Right lung (tissue), 10 donors: ENCODE measurements around the gene GJA9. TPM values are rescaled to one million over a fixed set of nuclear protein-coding genes. Genes with fewer than 3 reads are reported as not detected.
"Not testable (repeated sequence)": the region's sequence is repeated elsewhere in the genome, so short reads cannot be mapped to it uniquely, and the experiment has no call there.

Experiments
- DNase-seq, 2 donors: peaks; one replicate each; pipeline ENCODE4 v3.0.0-alpha.2; 2013
- long read RNA-seq, 8 donors: transcript quantifications; one replicate each; lab custom pipeline, GENCODE V29; 2026
- polyA plus RNA-seq, 5 donors: library from polyadenylated mRNA; unstranded; fragments of 120-200 nt; gene quantifications; one replicate each; pipeline versions ENCODE4 v1.2.1 to v1.2.3, GENCODE V29; 2013; ENCODE audit warnings: inconsistent platforms in 1 of 5, low replicate concordance in 1 of 5; ENCODE audit not compliant: insufficient read length in 5 of 5, insufficient read depth in 1 of 5

The GJA9 gene
- under 1 TPM; 0.12 to 0.58 (median 0.49) TPM for polyA plus RNA-seq
- long read RNA-seq, donor 1, partial matches to known transcripts, result 0 of 1 reads
- long read RNA-seq, donor 1, other reads (novel, unspliced or antisense), result 0 of 1 reads
- long read RNA-seq, donor 2, result 0 reads
- long read RNA-seq, donor 3, partial matches to known transcripts, result 0 of 2 reads
- long read RNA-seq, donor 3, other reads (novel, unspliced or antisense), result 0 of 2 reads
- long read RNA-seq, donor 4, result 0 reads
- long read RNA-seq, donor 5, partial matches to known transcripts, result 0 of 1 reads
- long read RNA-seq, donor 5, other reads (novel, unspliced or antisense), result 0 of 1 reads
- long read RNA-seq, donor 6, result 0 reads
- long read RNA-seq, donor 7, partial matches to known transcripts, result 0 of 3 reads
- long read RNA-seq, donor 7, other reads (novel, unspliced or antisense), result 0 of 3 reads
- long read RNA-seq, donor 8, result 0 reads

- DNase-seq, result no peak
Observed at GRCh38 chr1:38881487-38881886, at the start of gene GJA9. Gene GJA9 (minus strand): TSS chr1:38881587. CDS start chr1:38876098, 5,489 bp downstream.

DNA sequence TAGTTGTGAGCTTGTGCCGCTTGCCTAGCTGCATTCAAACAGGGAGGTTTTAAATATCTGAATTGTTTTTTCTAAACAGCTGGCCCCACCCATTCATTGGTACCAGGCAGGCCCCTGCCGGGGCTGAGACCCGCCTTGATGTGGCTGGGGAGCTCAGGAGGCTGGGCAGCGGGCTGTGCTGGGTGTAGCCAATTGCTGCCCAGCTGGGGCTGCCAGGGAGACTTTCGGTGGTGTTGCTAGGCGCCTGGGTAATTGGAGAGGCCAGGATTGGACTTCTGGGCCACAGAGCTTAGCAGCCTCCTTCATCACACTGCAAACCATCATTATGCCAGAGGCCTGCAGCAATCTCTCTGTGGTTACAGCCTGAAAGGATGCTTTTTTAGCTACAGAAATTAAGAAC, 48.1 kb upstream of the GJA9 start:
- no peak for DNase-seq

GRCh38 chr1:38929054-38929453, 47.7 kb upstream of the GJA9 start:
- no peak for DNase-seq

DNA sequence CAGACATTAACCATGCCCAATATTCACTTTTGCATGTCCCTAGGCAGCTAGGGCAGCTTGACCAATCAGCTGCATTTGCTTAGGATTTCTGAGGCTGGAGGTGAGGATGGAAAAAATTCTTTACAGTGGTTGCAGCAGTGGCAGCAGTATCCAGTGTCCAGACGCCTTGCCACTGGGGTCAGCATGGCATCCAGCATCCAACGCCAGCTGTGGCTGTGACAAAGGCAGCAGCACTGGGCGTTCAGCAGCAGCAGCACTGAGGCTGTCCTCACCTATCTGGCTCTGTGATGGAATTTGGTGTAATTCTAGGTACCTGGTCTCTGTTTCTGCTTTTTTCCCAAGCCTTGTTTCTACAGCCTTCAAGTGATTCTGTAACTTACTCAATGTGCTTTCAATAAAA, 44.7 kb upstream of the GJA9 start:
- no peak for DNase-seq

DNA sequence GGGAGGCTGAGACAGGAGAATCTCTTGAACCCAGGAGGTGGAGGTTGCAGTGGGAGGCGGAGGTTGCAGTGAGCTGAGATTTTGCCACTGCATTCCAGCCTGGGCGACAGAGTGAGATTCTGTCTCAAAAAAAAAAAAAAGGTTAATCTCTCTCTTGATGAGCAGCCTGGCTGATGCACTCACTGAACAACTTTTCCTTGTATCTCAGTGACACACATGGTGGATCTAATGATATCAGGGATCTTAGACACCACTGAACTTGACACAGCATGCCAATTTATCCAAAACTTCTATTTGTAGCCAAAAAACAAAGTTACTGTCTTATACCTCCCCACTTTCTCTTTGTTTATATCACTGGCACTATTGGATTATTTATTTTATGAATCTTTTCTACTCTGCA, 44.0 kb upstream of the GJA9 start:
- DNase-seq, result no peak

GRCh38 chr1:38923607-38924006, 42.2 kb upstream of the GJA9 start:
- DNase-seq, result no peak

- no peak for DNase-seq
Observed at GRCh38 chr1:38919130-38919529, 37.7 kb upstream of the GJA9 start.

DNA sequence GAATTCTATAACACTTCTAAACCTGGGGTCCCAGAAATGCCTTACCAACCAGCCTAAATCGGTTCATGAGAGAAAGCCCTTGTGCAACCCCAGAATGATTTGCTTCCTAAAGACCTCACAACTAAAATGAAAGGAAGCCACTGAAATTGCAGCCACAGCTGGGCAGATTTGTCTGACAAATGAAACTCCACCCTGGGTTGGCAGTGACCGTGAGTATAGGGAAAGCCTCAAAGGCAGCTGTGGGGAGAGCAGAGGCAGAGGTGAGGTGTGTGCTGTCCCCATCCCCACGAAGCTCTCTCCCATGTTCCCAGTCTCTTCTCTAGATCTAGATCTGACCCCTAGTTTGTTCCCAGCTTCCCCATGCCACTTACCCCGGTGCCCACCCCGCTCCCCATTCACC, 37.2 kb upstream of the GJA9 start:
- no peak for DNase-seq

DNA sequence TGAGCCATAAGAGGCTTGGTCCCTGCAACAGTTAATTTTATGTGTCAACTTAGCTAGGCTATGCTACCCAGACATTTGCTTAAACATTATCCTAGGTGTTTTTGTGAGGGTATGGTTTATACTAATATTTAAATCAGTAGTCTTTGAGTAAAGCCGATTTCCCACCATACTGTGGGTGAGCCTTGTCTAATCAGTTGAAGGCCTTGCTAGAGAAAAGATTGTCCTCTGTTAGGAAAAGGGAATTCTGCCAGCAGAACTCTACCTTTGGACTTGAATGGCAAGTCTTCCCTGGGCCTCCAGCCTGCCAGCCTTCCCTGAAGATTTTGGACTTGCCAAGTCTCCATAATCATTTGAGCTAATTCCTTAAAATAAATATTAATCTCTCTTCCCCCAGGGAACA, 36.4 kb upstream of the GJA9 start:
- DNase-seq, result no peak

DNA sequence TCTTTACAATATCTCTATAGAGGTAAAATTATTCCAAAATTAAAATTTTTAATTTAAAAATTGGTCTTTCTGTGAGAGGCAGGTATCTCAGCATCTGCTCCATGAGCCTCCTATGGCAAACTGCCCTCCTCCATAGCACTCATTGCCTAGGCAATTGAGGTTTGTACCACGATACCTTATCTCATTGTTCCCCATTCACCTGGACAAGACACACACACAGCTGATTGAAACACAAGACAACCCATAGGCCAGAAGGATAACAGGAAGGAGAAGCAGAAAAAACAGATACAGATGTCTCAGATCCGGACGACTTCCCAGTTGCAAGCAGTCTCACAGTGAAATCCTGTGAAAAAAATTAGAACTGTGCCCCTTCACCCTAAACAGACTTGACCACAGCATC, 36.0 kb upstream of the GJA9 start:
- no peak for DNase-seq

- no peak for DNase-seq
Observed at GRCh38 chr1:38915352-38915948, 34.1 kb upstream of the GJA9 start.

DNA sequence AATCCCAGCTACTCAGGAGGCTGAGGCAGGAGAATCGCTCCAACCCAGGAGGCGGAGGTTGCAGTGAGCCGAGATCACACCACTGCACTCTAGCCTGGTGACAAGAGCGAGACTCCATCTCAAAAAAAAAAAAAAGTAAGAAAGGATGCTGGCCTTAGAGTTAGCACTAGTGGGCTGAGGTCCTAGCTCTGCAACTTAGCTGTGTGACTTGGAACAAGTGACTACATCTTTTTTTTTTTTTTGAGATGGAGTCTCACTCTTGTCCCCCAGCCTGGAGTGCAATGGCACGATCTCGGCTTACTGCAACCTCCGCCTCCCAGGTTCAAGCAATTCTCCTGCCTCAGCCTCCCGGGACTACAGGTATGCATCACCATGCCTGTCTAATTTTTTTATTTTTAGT, 33.5 kb upstream of the GJA9 start:
- DNase-seq, result not testable (repeated sequence)

- DNase-seq, result no peak
Observed at GRCh38 chr1:38908821-38909220, 27.4 kb upstream of the GJA9 start.

GRCh38 chr1:38905985-38906384, 24.6 kb upstream of the GJA9 start:
- no peak for DNase-seq

DNA sequence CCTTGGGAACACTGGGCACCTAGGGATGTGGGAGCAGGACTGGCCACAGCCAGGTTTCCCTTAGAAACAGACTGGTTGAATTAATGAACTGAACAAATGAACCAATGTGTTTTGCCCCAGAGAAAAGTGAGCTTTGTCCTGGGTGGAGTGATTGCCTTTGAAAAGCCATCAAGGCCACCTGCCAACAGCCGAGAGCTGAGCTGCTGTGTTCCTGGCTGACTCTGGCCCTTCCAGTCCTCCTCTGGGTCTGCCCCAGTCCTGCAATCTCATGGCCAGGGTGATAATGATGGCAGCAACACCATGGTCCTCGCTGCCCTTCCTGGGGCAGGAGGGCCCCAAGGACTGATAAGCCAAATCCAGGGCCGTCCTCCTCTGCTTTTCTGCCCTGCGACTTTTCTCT, 18.2 kb upstream of the GJA9 start:
- DNase-seq, result no peak

GRCh38 chr1:38898653-38899230, 17.4 kb upstream of the GJA9 start:
- DNase-seq, result no peak

GRCh38 chr1:38896169-38896568, 14.8 kb upstream of the GJA9 start:
- DNase-seq, result no peak

DNA sequence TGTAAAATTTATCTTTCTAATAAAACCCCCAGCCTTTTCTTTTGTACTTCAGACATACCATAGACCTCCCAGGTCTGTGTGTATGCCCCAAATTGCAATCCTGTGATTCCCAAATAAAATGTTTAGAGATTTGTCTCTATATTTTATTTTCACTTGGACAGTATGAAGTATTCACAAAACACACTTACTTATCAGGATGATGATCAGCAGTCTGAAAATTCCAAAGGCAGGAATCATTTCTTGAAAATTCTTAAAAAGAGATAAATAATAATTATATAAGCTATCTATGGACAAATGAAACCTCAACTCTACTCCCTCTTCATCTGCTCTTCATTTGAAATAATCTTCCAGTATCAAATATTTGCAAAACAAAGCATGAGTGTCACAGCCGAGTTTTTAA, 11.6 kb upstream of the GJA9 start:
- DNase-seq, result no peak

DNA sequence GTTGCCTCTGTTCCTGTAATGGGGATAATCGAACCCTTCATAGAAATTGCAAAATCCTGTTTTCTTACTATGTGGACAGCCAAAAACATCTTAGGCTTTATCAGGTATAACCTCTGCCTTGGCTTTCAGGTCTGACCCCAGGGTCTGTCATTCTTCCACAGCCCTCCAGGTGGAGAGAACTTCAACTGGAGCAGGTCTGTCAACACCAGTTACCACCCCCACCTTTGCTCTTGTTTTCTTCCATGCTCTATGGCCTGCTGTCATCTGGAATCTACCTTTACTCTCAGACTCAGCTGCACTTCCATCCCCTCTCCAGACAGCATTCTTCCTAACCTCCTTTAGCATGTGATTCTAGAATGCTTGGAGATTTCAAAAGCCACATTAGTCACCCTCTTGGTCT, 10.4 kb upstream of the GJA9 start:
- no peak for DNase-seq

DNA sequence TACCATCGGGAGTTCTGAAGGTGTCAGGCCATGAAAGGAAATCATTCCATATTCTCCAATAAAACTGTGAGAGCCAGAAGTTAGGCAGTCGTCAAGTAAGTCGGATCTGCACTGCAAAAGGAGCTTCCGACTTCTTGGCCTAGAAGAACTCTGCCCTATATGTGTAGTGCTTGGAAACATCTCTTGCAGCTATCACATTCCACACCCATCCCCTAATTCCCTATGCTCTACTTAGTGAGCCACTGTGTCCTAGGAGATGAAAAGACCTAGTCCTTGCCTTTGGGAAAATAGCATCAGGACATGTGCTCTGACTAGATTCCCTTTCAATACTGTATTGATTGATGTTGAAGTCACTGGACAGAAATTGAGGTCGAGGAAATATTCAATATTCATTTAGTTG, 8.2 kb upstream of the GJA9 start:
- no peak for DNase-seq

GRCh38 chr1:38888423-38889333, 7.3 kb upstream of the GJA9 start:
- no peak for DNase-seq

- DNase-seq, result no peak
Observed at GRCh38 chr1:38885092-38885491, 3.7 kb upstream of the GJA9 start.
